Erythroblast (primary cell): Measurements from ENCODE around the gene MOB3C.

Experiments
- DNase-seq, 2 experiments: peaks; one replicate each; lab custom pipeline; 2025; lab: John Stamatoyannopoulos, UW
- GATA1 ChIP-seq: IDR thresholded peaks from 2 replicates; pipeline ENCODE4 v1.6.1; 2011; ENCODE audit warnings: low read depth, mild to moderate bottlenecking, control low read depth, low read length, moderate library complexity
- POLR2A ChIP-seq: IDR thresholded peaks from 2 replicates; pipeline ENCODE4 v1.6.1; 2011; ENCODE audit warnings: mild to moderate bottlenecking, low read length

MOB3C gene

GRCh38 chr1:46649764-46650163, 33.2 kb upstream of the MOB3C start:
- no peak for TF ChIP-seq POLR2A
- TF ChIP-seq GATA1 = no peak

GRCh38 chr1:46647611-46648010, 31.0 kb upstream of the MOB3C start:
- no peak for TF ChIP-seq GATA1
- no peak for TF ChIP-seq POLR2A
- DNase-seq = no peak

More at GRCh38 chr1:46649764-46650163, 33.2 kb upstream of the MOB3C start:
- no peak for DNase-seq

GRCh38 chr1:46646844-46647243, 30.2 kb upstream of the MOB3C start:
- no peak for TF ChIP-seq GATA1
- no peak for TF ChIP-seq POLR2A
- no peak for DNase-seq

GRCh38 chr1:46646331-46646730, 29.7 kb upstream of the MOB3C start:
- TF ChIP-seq GATA1 (no peak), POLR2A (no peak)
- no peak for DNase-seq

GRCh38 chr1:46645815-46646214, 29.2 kb upstream of the MOB3C start:
- TF ChIP-seq GATA1 = no peak
- no peak for DNase-seq

- DNase-seq = no peak
- TF ChIP-seq GATA1 = no peak
- TF ChIP-seq POLR2A = no peak
Measured at GRCh38 chr1:46643368-46643775, 26.8 kb upstream of the MOB3C start.

GRCh38 chr1:46642115-46642680, 25.6 kb upstream of the MOB3C start:
- TF ChIP-seq GATA1 = no peak
- no peak for DNase-seq

GRCh38 chr1:46639547-46639946, 22.9 kb upstream of the MOB3C start:
- no peak for DNase-seq
- TF ChIP-seq POLR2A (no peak), GATA1 (no peak)

- no peak for DNase-seq
- TF ChIP-seq POLR2A = no peak
- TF ChIP-seq GATA1 = no peak
Measured at GRCh38 chr1:46638921-46639320, 22.3 kb upstream of the MOB3C start.

GRCh38 chr1:46637444-46638083, 21.0 kb upstream of the MOB3C start:
- no peak for TF ChIP-seq GATA1
- no peak for TF ChIP-seq POLR2A
- no peak for DNase-seq

- DNase-seq = no peak
- no peak for TF ChIP-seq POLR2A
- TF ChIP-seq GATA1 = no peak
Measured at GRCh38 chr1:46635205-46635604, 18.6 kb upstream of the MOB3C start.

- DNase-seq = no peak
- TF ChIP-seq GATA1 = no peak
- TF ChIP-seq POLR2A = no peak
Measured at GRCh38 chr1:46630719-46631118, 14.1 kb upstream of the MOB3C start.

- no peak for DNase-seq
Measured at GRCh38 chr1:46623743-46624644, 7.4 kb upstream of the MOB3C start.

GRCh38 chr1:46622344-46622743, 5.7 kb upstream of the MOB3C start:
- peak; percentile 27 to 63 for DNase-seq
- no peak for TF ChIP-seq POLR2A
- TF ChIP-seq GATA1 = no peak

More at GRCh38 chr1:46623743-46624644, 7.4 kb upstream of the MOB3C start:
- TF ChIP-seq GATA1 = no peak
- no peak for TF ChIP-seq POLR2A
